Measurements from ENCODE around the gene RSPH6A. TPM values are rescaled to one million over a fixed set of nuclear protein-coding genes. Genes with fewer than 3 reads are reported as not detected.

The RSPH6A gene
- total RNA-seq, 1 experiment from 2014 or later: 0.55 TPM

DNA sequence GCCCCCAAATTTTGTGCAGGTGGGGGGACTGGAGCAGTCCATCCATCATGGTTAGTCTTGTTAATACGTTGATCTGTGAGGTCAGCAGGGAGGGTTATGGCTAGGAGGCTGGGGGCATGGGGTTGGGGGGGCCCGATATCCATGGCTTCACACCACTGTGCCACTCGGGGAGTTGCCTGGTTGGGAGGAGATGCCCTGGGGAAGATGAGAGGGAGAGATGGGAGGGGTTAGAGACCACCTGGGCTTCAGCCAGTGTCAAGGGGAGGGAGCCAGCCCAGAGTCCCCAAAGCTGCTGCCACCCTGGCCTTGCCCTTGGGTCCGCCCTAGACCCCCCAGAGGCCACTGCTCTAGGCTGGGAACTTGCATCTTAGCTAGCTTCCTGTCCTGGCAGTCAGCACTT lies 31.0 kb downstream of the RSPH6A start:
- H3K79me1 ChIP-seq (ENCODE audit: insufficient read depth, low read depth, low read length, poor library complexity, severe bottlenecking): no peaks in the 10 kb centered on the region
- H2BK20ac ChIP-seq (ENCODE audit: low read depth, low read length, poor library complexity, severe bottlenecking): no peak overlapping the region
- H4K8ac ChIP-seq (replicated peaks; ENCODE audit: insufficient read length, low read depth, low read length): no peak overlapping the region
- no peak overlapping the region for H4K5ac ChIP-seq (ENCODE audit: insufficient read length, low read depth, low read length)
- H3K4me1 ChIP-seq (ENCODE audit: insufficient read depth, low read length): peaks cover 3% of the 10 kb centered on the region; the same call in 1 of the 2 replicates
- H3K36me3 Mint-ChIP-seq (ENCODE audit: insufficient read depth in 1 of 3, low read depth in 3 of 3): peaks cover 18 to 44% (median 37%) of the 10 kb centered on the region in 3 experiments
- H3K14ac ChIP-seq (ENCODE audit: insufficient read depth, low read length): no peak overlapping the region
- H2AK5ac ChIP-seq (ENCODE audit: insufficient read length, low read length): no peak overlapping the region
- H3K27me3 ChIP-seq (ENCODE audit: insufficient read depth, low read length): no peaks in the 10 kb centered on the region; the same call in 1 of the 2 replicates
- no peak overlapping the region for H2AFZ ChIP-seq (ENCODE audit: low read length)
- WGBS (ENCODE audit: extremely low coverage, insufficient read length, low lambda C conversion rate): no CpG with 5 or more reads among the region's 4 CpGs
- H3K27ac ChIP-seq (ENCODE audit: insufficient read length, low read depth, low read length): no peak overlapping the region
- no peak overlapping the region for H2BK12ac ChIP-seq (ENCODE audit: insufficient read length, low read depth, low read length)
- H4K20me1 ChIP-seq (ENCODE audit: control insufficient read depth, insufficient read depth, insufficient read length): no peaks in the 10 kb centered on the region
- no peak overlapping the region for H3K27ac Mint-ChIP-seq
- H2BK5ac ChIP-seq (ENCODE audit: insufficient read length, low read length): no peak overlapping the region
- no peak overlapping the region for H3K9ac ChIP-seq (ENCODE audit: extremely low read depth, insufficient read length, low read length)
- H3K27me3 Mint-ChIP-seq (ENCODE audit: low read depth): peaks cover 19% of the 10 kb centered on the region
- H2BK120ac ChIP-seq (ENCODE audit: low read depth, low read length, poor library complexity, severe bottlenecking): no peak overlapping the region
- H3K79me2 ChIP-seq (ENCODE audit: insufficient read depth, low read length): no peaks in the 10 kb centered on the region
- no peak overlapping the region for H3K23ac ChIP-seq (ENCODE audit: insufficient read length, low read depth, low read length)
- no peak overlapping the region for H3T11ph ChIP-seq (ENCODE audit: low read length)
- no peak overlapping the region for H4K91ac ChIP-seq (ENCODE audit: insufficient read length, low read depth, low read length)
- peak; percentile 23 for DNase-seq
- no peaks in the 10 kb centered on the region for H3K9me3 ChIP-seq (ENCODE audit: control insufficient read depth, low read depth, low read length)
- no peak overlapping the region for H3K18ac ChIP-seq (ENCODE audit: insufficient read length, low read depth, low read length)
- H3K9me3 Mint-ChIP-seq: no peaks in the 10 kb centered on the region
- H3K4ac ChIP-seq (ENCODE audit: low read depth, low read length): no peak overlapping the region
- TF ChIP-seq, protein P1, sequence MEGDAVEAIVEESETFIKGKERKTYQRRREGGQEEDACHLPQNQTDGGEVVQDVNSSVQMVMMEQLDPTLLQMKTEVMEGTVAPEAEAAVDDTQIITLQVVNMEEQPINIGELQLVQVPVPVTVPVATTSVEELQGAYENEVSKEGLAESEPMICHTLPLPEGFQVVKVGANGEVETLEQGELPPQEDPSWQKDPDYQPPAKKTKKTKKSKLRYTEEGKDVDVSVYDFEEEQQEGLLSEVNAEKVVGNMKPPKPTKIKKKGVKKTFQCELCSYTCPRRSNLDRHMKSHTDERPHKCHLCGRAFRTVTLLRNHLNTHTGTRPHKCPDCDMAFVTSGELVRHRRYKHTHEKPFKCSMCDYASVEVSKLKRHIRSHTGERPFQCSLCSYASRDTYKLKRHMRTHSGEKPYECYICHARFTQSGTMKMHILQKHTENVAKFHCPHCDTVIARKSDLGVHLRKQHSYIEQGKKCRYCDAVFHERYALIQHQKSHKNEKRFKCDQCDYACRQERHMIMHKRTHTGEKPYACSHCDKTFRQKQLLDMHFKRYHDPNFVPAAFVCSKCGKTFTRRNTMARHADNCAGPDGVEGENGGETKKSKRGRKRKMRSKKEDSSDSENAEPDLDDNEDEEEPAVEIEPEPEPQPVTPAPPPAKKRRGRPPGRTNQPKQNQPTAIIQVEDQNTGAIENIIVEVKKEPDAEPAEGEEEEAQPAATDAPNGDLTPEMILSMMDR (conservative IDR thresholded peaks at IDR 0.05): no peak
- H3K23me2 ChIP-seq (ENCODE audit: insufficient read length, low read depth, low read length, poor library complexity, severe bottlenecking): peaks cover 6% of the 10 kb centered on the region
- H3K56ac ChIP-seq (ENCODE audit: insufficient read length, low read depth, low read length): no peak overlapping the region
- no peak overlapping the region for H2BK15ac ChIP-seq (ENCODE audit: low read depth, low read length)
- H3K4me1 Mint-ChIP-seq: peaks cover 19 to 35% of the 10 kb centered on the region in 2 experiments
- no peak overlapping the region for H3K4me2 ChIP-seq (ENCODE audit: insufficient read depth, insufficient read length, low read length)
- no peak overlapping the region; a peak in 1 of 5 replicates for H3K4me3 Mint-ChIP-seq

All from H9 (cell line).